H9 (cell line): ENCODE data around the gene LMTK3. TPM values are rescaled to one million over a fixed set of nuclear protein-coding genes. Genes with fewer than 3 reads are reported as not detected.

Experiments used
- DNase-seq: peaks from one replicate; pipeline ENCODE4 v3.0.0-alpha.2; 2017
- H2AFZ ChIP-seq: one replicate; pipeline ENCODE4 v1.6.1; 2013; ENCODE audit warnings: mild to moderate bottlenecking, low read length, control low read depth, moderate library complexity
- H2AK5ac ChIP-seq: 2 replicates; pipeline ENCODE4 v1.6.1; 2013; ENCODE audit warnings: low read length, control low read depth, mixed read lengths; ENCODE audit not compliant: insufficient read length
- H2BK120ac ChIP-seq: one replicate; pipeline ENCODE4 v1.6.1; 2013; ENCODE audit warnings: low read depth, mild to moderate bottlenecking, low read length, control low read depth, inconsistent platforms; ENCODE audit not compliant: poor library complexity, severe bottlenecking
- H2BK12ac ChIP-seq: 2 replicates; pipeline ENCODE4 v1.6.1; 2013; ENCODE audit warnings: low read length, control low read depth, mixed read lengths, low read depth; ENCODE audit not compliant: insufficient read length
- H2BK15ac ChIP-seq: 2 replicates; pipeline ENCODE4 v1.6.1; 2013; ENCODE audit warnings: low read depth, low read length, control low read depth
- H2BK20ac ChIP-seq: one replicate; pipeline ENCODE4 v1.6.1; 2013; ENCODE audit warnings: low read depth, mild to moderate bottlenecking, low read length, control low read depth, inconsistent platforms; ENCODE audit not compliant: poor library complexity, severe bottlenecking
- H2BK5ac ChIP-seq: 2 replicates; pipeline ENCODE4 v1.6.1; 2013; ENCODE audit warnings: low read length, control low read depth, mixed read lengths; ENCODE audit not compliant: insufficient read length
- H3K14ac ChIP-seq: 2 replicates; pipeline ENCODE4 v1.6.1; 2013; ENCODE audit warnings: low read length, control low read depth; ENCODE audit not compliant: insufficient read depth
- H3K18ac ChIP-seq: 2 replicates; pipeline ENCODE4 v1.6.1; 2013; ENCODE audit warnings: low read depth, mild to moderate bottlenecking, mixed read lengths, low read length, control low read depth; ENCODE audit not compliant: insufficient read length
- H3K23ac ChIP-seq: 2 replicates; pipeline ENCODE4 v1.6.1; 2013; ENCODE audit warnings: low read length, control low read depth, mixed read lengths, low read depth; ENCODE audit not compliant: insufficient read length
- H3K23me2 ChIP-seq: 2 replicates; pipeline ENCODE4 v1.6.1; 2013; ENCODE audit warnings: low read depth, mild to moderate bottlenecking, mixed read lengths, low read length, control low read depth; ENCODE audit not compliant: insufficient read length, poor library complexity, severe bottlenecking
- H3K27ac ChIP-seq: 2 replicates; pipeline ENCODE4 v1.5.1; 2013; ENCODE audit warnings: low read length, control low read depth, mixed read lengths, low read depth; ENCODE audit not compliant: insufficient read length
- H3K27me3 ChIP-seq: 2 replicates; pipeline ENCODE4 v1.6.1; 2013; ENCODE audit warnings: low read length, control low read depth, inconsistent platforms; ENCODE audit not compliant: insufficient read depth
- H3K4ac ChIP-seq: 2 replicates; pipeline ENCODE4 v1.6.1; 2013; ENCODE audit warnings: low read depth, mild to moderate bottlenecking, control low read depth, inconsistent platforms, low read length, moderate library complexity
- H3K4me1 ChIP-seq: 2 replicates; pipeline ENCODE4 v1.6.1; 2013; ENCODE audit warnings: low read length, control low read depth, inconsistent platforms; ENCODE audit not compliant: insufficient read depth
- H3K4me2 ChIP-seq: 2 replicates; pipeline ENCODE4 v1.6.1; 2013; ENCODE audit warnings: low read length, control low read depth, mixed read lengths; ENCODE audit not compliant: insufficient read length, insufficient read depth
- H3K56ac ChIP-seq: 2 replicates; pipeline ENCODE4 v1.6.1; 2013; ENCODE audit warnings: low read depth, mild to moderate bottlenecking, mixed read lengths, low read length, control low read depth; ENCODE audit not compliant: insufficient read length
- H3K79me1 ChIP-seq: 2 replicates; pipeline ENCODE4 v1.6.1; 2013; ENCODE audit warnings: low read depth, mild to moderate bottlenecking, moderate library complexity, low read length, control low read depth, inconsistent platforms; ENCODE audit not compliant: insufficient read depth, poor library complexity, severe bottlenecking
- H3K79me2 ChIP-seq: 2 replicates; pipeline ENCODE4 v1.6.1; 2013; ENCODE audit warnings: low read length, control low read depth, inconsistent platforms; ENCODE audit not compliant: insufficient read depth
- H3K9ac ChIP-seq: 2 replicates; pipeline ENCODE4 v1.6.1; 2013; ENCODE audit warnings: low read length, control low read depth, mixed read lengths; ENCODE audit not compliant: insufficient read length; ENCODE audit errors: extremely low read depth
- H3K9me3 ChIP-seq: one replicate; pipeline ENCODE4 v1.6.1; 2013; ENCODE audit warnings: low read depth, low read length, inconsistent platforms; ENCODE audit not compliant: control insufficient read depth
- H3T11ph ChIP-seq: one replicate; pipeline ENCODE4 v1.6.1; 2013; ENCODE audit warnings: mild to moderate bottlenecking, low read length, control low read depth, inconsistent platforms
- H4K20me1 ChIP-seq: one replicate; pipeline ENCODE4 v1.6.1; 2013; ENCODE audit not compliant: control insufficient read depth, insufficient read length, insufficient read depth
- H4K5ac ChIP-seq: 2 replicates; pipeline ENCODE4 v1.6.1; 2013; ENCODE audit warnings: low read depth, mild to moderate bottlenecking, mixed read lengths, low read length, control low read depth; ENCODE audit not compliant: insufficient read length
- H4K8ac ChIP-seq: replicated peaks from 2 replicates; pipeline ENCODE4 v1.6.1; 2013; ENCODE audit warnings: low read length, control low read depth, mixed read lengths, low read depth; ENCODE audit not compliant: insufficient read length
- H4K91ac ChIP-seq: 2 replicates; pipeline ENCODE4 v1.6.1; 2013; ENCODE audit warnings: low read depth, mild to moderate bottlenecking, moderate library complexity, mixed read lengths, low read length, control low read depth; ENCODE audit not compliant: insufficient read length
- H3K27ac Mint-ChIP-seq, 3 experiments: 2 replicates in 2 of 3; 3 replicates in 1 of 3; pipeline ENCODE4 v1.8.0; 2020 to 2021; ENCODE audit warnings: mixed read lengths in 3 of 3, mild to moderate bottlenecking in 1 of 3, moderate library complexity in 1 of 3
- H3K27me3 Mint-ChIP-seq: 2 replicates; pipeline ENCODE4 v1.8.0; 2021; ENCODE audit warnings: low read depth, mild to moderate bottlenecking, moderate library complexity, mixed read lengths
- H3K36me3 Mint-ChIP-seq, 3 experiments: 2 replicates in 2 of 3; 3 replicates in 1 of 3; pipeline ENCODE4 v1.8.0; 2020 to 2021; ENCODE audit warnings: low read depth in 3 of 3, mixed read lengths in 3 of 3; ENCODE audit not compliant: insufficient read depth in 1 of 3
- H3K4me1 Mint-ChIP-seq, 2 experiments: 2 replicates each; pipeline ENCODE4 v1.8.0; 2020; ENCODE audit warnings: mixed read lengths in 2 of 2
- H3K4me3 Mint-ChIP-seq, 2 experiments: 2 replicates in 1 of 2; 3 replicates in 1 of 2; pipeline ENCODE4 v1.8.0; 2020 to 2021; ENCODE audit warnings: mild to moderate bottlenecking in 2 of 2, mixed read lengths in 2 of 2, moderate library complexity in 1 of 2
- H3K9me3 Mint-ChIP-seq, 2 experiments: 2 replicates in 1 of 2; 3 replicates in 1 of 2; pipeline ENCODE4 v1.8.0; 2020; ENCODE audit warnings: mild to moderate bottlenecking in 2 of 2, mixed read lengths in 2 of 2, moderate library complexity in 1 of 2
- WGBS: extraction: QIAGEN DNeasy Blood & Tissue Kit; methylation state at CpG from one replicate; pipeline ENCODE4 v1.1.7; 2013; ENCODE audit warnings: missing lambda C conversion rate, low lambda C conversion rate, mixed read lengths; ENCODE audit not compliant: insufficient read length; ENCODE audit errors: extremely low coverage; 5-methylcytosine and 5-hydroxymethylcytosine counted together
- total RNA-seq: library from RNA; stranded (reverse); gene quantifications from 2 replicates; pipeline ENCODE4 v1.2.1, GENCODE V29; 2021
- TF ChIP-seq, protein P1 (sequence below): fragments of 200-600 bp; sonication (generic); conservative IDR thresholded peaks from 3 replicates; pipeline ENCODE4 v1.8.0; 2021; ENCODE audit warnings: antibody characterized with exemption, mild to moderate bottlenecking

Gene LMTK3
- total RNA-seq, 1 experiment from 2014 or later: 14.4 TPM

GRCh38 chr19:48490981-48491792 lies 20.4 kb downstream of the LMTK3 start:
- H3K27me3 Mint-ChIP-seq: peaks cover 36% of the 10 kb centered on the region
- Histone ChIP-seq H3K23ac (no peak overlapping the region), H2AFZ (no peak overlapping the region), H3K27ac (no peak overlapping the region), H3K79me2 (no peaks in the 10 kb centered on the region), H3T11ph (no peak overlapping the region), H3K79me1 (no peaks in the 10 kb centered on the region), H3K14ac (peak overlapping the region; percentile 69), H2BK120ac (no peak overlapping the region), H3K4ac (no peak overlapping the region), H2BK15ac (no peak overlapping the region), H4K8ac (no peak overlapping the region), H3K4me2 (peak overlapping the region; percentile 65), H3K9me3 (no peaks in the 10 kb centered on the region), H2BK12ac (peak overlapping the region; percentile 3), H3K27me3 (no peaks in the 10 kb centered on the region; the same call in 1 of the 2 replicates), H3K18ac (peak overlapping the region; percentile 27), H3K9ac (no peak overlapping the region), H2BK5ac (no peak overlapping the region), H3K23me2 (peaks cover 8% of the 10 kb centered on the region), H4K20me1 (no peaks in the 10 kb centered on the region), H2BK20ac (no peak overlapping the region), H4K5ac (no peak overlapping the region), H3K56ac (no peak overlapping the region), H2AK5ac (no peak overlapping the region), H3K4me1 (no peaks in the 10 kb centered on the region), H4K91ac (no peak overlapping the region)
- DNase-seq: peak; percentile 90
- peak overlapping the region; percentile 67 to 85 for H3K4me3 Mint-ChIP-seq
- H3K9me3 Mint-ChIP-seq: no peaks in the 10 kb centered on the region; a peak in 2 of 5 replicates
- TF ChIP-seq, protein P1, sequence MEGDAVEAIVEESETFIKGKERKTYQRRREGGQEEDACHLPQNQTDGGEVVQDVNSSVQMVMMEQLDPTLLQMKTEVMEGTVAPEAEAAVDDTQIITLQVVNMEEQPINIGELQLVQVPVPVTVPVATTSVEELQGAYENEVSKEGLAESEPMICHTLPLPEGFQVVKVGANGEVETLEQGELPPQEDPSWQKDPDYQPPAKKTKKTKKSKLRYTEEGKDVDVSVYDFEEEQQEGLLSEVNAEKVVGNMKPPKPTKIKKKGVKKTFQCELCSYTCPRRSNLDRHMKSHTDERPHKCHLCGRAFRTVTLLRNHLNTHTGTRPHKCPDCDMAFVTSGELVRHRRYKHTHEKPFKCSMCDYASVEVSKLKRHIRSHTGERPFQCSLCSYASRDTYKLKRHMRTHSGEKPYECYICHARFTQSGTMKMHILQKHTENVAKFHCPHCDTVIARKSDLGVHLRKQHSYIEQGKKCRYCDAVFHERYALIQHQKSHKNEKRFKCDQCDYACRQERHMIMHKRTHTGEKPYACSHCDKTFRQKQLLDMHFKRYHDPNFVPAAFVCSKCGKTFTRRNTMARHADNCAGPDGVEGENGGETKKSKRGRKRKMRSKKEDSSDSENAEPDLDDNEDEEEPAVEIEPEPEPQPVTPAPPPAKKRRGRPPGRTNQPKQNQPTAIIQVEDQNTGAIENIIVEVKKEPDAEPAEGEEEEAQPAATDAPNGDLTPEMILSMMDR: no peak
- WGBS: no CpG with 5 or more reads among the region's 50 CpGs
- H3K4me1 Mint-ChIP-seq: peaks cover 24 to 36% of the 10 kb centered on the region in 2 experiments
- peak overlapping the region; percentile 96 to 99 (median 98) for H3K27ac Mint-ChIP-seq
- H3K36me3 Mint-ChIP-seq: peaks cover 0 to 24% (median 3%) of the 10 kb centered on the region in 3 experiments; a peak in 6 of 7 replicates
